ENCODE data around the gene GABRP.
"Not testable (repeated sequence)": the region's sequence is repeated elsewhere in the genome, so short reads cannot be mapped to it uniquely, and the experiment has no call there.

GABRP gene

GRCh38 chr5:170821257-170821800 lies 37.8 kb downstream of the GABRP start:
- H3K79me2 ChIP-seq (ENCODE audit: control insufficient read depth, low read length), result no peaks in the 10 kb centered on the region
- TF ChIP-seq, protein P1, sequence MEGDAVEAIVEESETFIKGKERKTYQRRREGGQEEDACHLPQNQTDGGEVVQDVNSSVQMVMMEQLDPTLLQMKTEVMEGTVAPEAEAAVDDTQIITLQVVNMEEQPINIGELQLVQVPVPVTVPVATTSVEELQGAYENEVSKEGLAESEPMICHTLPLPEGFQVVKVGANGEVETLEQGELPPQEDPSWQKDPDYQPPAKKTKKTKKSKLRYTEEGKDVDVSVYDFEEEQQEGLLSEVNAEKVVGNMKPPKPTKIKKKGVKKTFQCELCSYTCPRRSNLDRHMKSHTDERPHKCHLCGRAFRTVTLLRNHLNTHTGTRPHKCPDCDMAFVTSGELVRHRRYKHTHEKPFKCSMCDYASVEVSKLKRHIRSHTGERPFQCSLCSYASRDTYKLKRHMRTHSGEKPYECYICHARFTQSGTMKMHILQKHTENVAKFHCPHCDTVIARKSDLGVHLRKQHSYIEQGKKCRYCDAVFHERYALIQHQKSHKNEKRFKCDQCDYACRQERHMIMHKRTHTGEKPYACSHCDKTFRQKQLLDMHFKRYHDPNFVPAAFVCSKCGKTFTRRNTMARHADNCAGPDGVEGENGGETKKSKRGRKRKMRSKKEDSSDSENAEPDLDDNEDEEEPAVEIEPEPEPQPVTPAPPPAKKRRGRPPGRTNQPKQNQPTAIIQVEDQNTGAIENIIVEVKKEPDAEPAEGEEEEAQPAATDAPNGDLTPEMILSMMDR (IDR thresholded peaks at IDR 0.05; ENCODE audit: low read depth, low read length, poor library complexity, severe bottlenecking), result no peak
- no peak for TF ChIP-seq EZH2phosphoT487 (IDR thresholded peaks at IDR 0.05; ENCODE audit: borderline replicate concordance, low read length)
- no peaks in the 10 kb centered on the region for H3K36me3 ChIP-seq (ENCODE audit: control insufficient read depth, low read length)
- no peak overlapping the region for H3K4me2 ChIP-seq (ENCODE audit: low read length)
- H4K20me1 ChIP-seq (ENCODE audit: control insufficient read depth, insufficient read depth, low read depth, low read length), result no peaks in the 10 kb centered on the region
- no peaks in the 10 kb centered on the region for H3K9me3 ChIP-seq (ENCODE audit: control insufficient read depth, insufficient read depth, low read length)
- no peak overlapping the region for H3K4me3 ChIP-seq (ENCODE audit: low read length)
- no peak overlapping the region for H3K27ac ChIP-seq (ENCODE audit: low read depth, low read length)
- H3F3A ChIP-seq (ENCODE audit: control insufficient read depth, insufficient read depth), result no peaks in the 10 kb centered on the region
- no peaks in the 10 kb centered on the region for H3K27me3 ChIP-seq (ENCODE audit: control insufficient read depth, low read length)
- H3K9me2 ChIP-seq (replicated peaks; ENCODE audit: control insufficient read depth, low read length), result no peaks in the 10 kb centered on the region
- H3K4me1 ChIP-seq (ENCODE audit: control insufficient read depth, low read length), result no peaks in the 10 kb centered on the region

GRCh38 chr5:170826117-170826516 lies 42.6 kb downstream of the GABRP start:
- Histone ChIP-seq H3K9me3 (ENCODE audit: control insufficient read depth, insufficient read depth, low read length) (no peaks in the 10 kb centered on the region), H3K79me2 (ENCODE audit: control insufficient read depth, low read length) (no peaks in the 10 kb centered on the region), H3K9me2 (replicated peaks; ENCODE audit: control insufficient read depth, low read length) (no peaks in the 10 kb centered on the region), H3K4me2 (ENCODE audit: low read length) (no peak overlapping the region), H3K27ac (ENCODE audit: low read depth, low read length) (no peak overlapping the region), H3K4me1 (ENCODE audit: control insufficient read depth, low read length) (no peaks in the 10 kb centered on the region), H3F3A (ENCODE audit: control insufficient read depth, insufficient read depth) (no peaks in the 10 kb centered on the region), H3K27me3 (ENCODE audit: control insufficient read depth, low read length) (no peaks in the 10 kb centered on the region), H3K4me3 (ENCODE audit: low read length) (no peak overlapping the region), H4K20me1 (ENCODE audit: control insufficient read depth, insufficient read depth, low read depth, low read length) (no peaks in the 10 kb centered on the region), H3K36me3 (ENCODE audit: control insufficient read depth, low read length) (no peaks in the 10 kb centered on the region)
- TF ChIP-seq EZH2phosphoT487 (IDR thresholded peaks at IDR 0.05; ENCODE audit: borderline replicate concordance, low read length), result no peak

DNA sequence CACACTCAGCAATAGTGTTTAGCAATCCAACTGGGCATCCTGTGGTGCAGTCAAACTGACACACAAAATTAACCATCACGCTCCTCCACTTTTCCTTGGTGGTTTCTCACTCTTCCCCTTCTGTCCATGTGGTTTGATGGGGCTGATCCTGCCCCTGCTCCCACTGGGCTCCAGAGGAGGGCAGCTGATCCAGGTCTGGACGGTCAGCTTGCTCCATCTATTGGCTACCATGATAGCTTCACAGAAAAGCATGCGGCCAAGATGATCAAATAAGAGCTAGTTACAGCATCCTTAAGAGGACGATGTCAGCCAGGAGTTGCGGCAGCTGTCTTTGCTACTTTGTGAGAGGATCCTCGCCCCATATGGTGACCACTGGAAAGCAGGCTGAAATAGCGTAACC lies 48.7 kb downstream of the GABRP start:
- H3K36me3 ChIP-seq (ENCODE audit: control insufficient read depth, low read length), result no peaks in the 10 kb centered on the region
- no peak overlapping the region for H3K4me2 ChIP-seq (ENCODE audit: low read length)
- H3K27ac ChIP-seq (ENCODE audit: low read depth, low read length), result no peak overlapping the region
- TF ChIP-seq EZH2phosphoT487 (IDR thresholded peaks at IDR 0.05; ENCODE audit: borderline replicate concordance, low read length), result no peak
- TF ChIP-seq, protein P1 (IDR thresholded peaks at IDR 0.05; ENCODE audit: low read depth, low read length, poor library complexity, severe bottlenecking), result no peak
- H3K79me2 ChIP-seq (ENCODE audit: control insufficient read depth, low read length), result no peaks in the 10 kb centered on the region
- H3K9me3 ChIP-seq (ENCODE audit: control insufficient read depth, insufficient read depth, low read length), result no peaks in the 10 kb centered on the region
- no peaks in the 10 kb centered on the region for H3K4me1 ChIP-seq (ENCODE audit: control insufficient read depth, low read length)
- H3K27me3 ChIP-seq (ENCODE audit: control insufficient read depth, low read length), result no peaks in the 10 kb centered on the region
- no peaks in the 10 kb centered on the region for H3K9me2 ChIP-seq (replicated peaks; ENCODE audit: control insufficient read depth, low read length)
- no peaks in the 10 kb centered on the region for H3F3A ChIP-seq (ENCODE audit: control insufficient read depth, insufficient read depth)
- no peaks in the 10 kb centered on the region for H4K20me1 ChIP-seq (ENCODE audit: control insufficient read depth, insufficient read depth, low read depth, low read length)
- H3K4me3 ChIP-seq (ENCODE audit: low read length), result no peak overlapping the region

DNA sequence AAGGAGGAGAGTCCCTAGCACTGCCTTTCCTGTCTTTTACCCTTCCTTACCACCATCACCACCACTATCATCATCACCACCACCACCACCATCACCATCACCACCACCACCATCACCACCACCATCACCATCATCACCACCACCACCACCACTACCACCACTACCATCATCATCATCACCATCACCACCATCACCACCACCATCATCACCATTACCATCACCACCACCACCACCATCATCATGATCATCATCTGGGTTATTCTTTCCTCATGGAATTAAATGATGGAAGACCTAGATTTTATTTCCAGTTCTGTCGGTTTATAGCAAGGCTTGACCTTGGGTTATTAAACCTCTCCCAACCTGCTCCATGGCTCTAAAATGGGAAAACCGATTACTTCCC lies 50.5 kb downstream of the GABRP start:
- H3F3A ChIP-seq (ENCODE audit: control insufficient read depth, insufficient read depth); H3K9me3 ChIP-seq (ENCODE audit: control insufficient read depth, insufficient read depth, low read length); H3K27ac ChIP-seq (ENCODE audit: low read depth, low read length); H3K4me1 ChIP-seq (ENCODE audit: control insufficient read depth, low read length); H3K9me2 ChIP-seq (replicated peaks; ENCODE audit: control insufficient read depth, low read length); H4K20me1 ChIP-seq (ENCODE audit: control insufficient read depth, insufficient read depth, low read depth, low read length); H3K4me3 ChIP-seq (ENCODE audit: low read length); H3K79me2 ChIP-seq (ENCODE audit: control insufficient read depth, low read length); H3K27me3 ChIP-seq (ENCODE audit: control insufficient read depth, low read length); H3K4me2 ChIP-seq (ENCODE audit: low read length); H3K36me3 ChIP-seq (ENCODE audit: control insufficient read depth, low read length): not testable (repeated sequence)

Data from DOHH2 (cell line).